Measurements from ENCODE around the gene WDR72. TPM values are rescaled to one million over a fixed set of nuclear protein-coding genes. Genes with fewer than 3 reads are reported as not detected.

WDR72 gene
- total and polyA plus RNA-seq, 2 donors (not counting 1 experiment from before 2014, with no cell fraction given): not detected

GRCh38 chr15:53506370-53506769 is 253.1 kb downstream of the WDR72 start:
- H2AFZ ChIP-seq (ENCODE audit: insufficient read depth, low read depth, low read length, poor library complexity, severe bottlenecking): no peak overlapping the region
- no peak overlapping the region for H3K4me2 ChIP-seq (replicated peaks; ENCODE audit: low read depth, low read length, poor library complexity, severe bottlenecking)
- no peaks in the 10 kb centered on the region for H3K36me3 ChIP-seq (replicated peaks in 1 of 2; ENCODE audit: control extremely low read depth in 1 of 2, control insufficient read depth in 1 of 2, extremely low read depth in 1 of 2, insufficient read depth in 2 of 2, low read length in 1 of 2)
- no peak overlapping the region for H3K9ac ChIP-seq (ENCODE audit: low read length)
- no peak for DNase-seq
- H3K4me3 Mint-ChIP-seq: no peak overlapping the region
- no peaks in the 10 kb centered on the region for H4K20me1 ChIP-seq (ENCODE audit: control insufficient read depth, insufficient read depth, low read length, poor library complexity, severe bottlenecking)
- H3K4me1 ChIP-seq (ENCODE audit: control insufficient read depth in 2 of 2, insufficient read depth in 2 of 2, low read length in 2 of 2): no peaks in the 10 kb centered on the region
- H3K4me1 Mint-ChIP-seq: no peaks in the 10 kb centered on the region
- H3K27me3 ChIP-seq (replicated peaks in 1 of 4; ENCODE audit: control extremely low read depth in 1 of 4, control insufficient read depth in 3 of 4, insufficient read depth in 4 of 4, low read length in 3 of 4): no peaks in the 10 kb centered on the region
- 88% methylated on average over 2 of the region's 2 CpGs for WGBS (ENCODE audit: insufficient coverage)
- intact Hi-C loops (cut with micrococcal nuclease): no loop called here
- no peaks in the 10 kb centered on the region for H3K27me3 Mint-ChIP-seq
- ATAC-seq (ENCODE audit: low read depth): no peak
- H3K9me3 ChIP-seq (ENCODE audit: control extremely low read depth in 1 of 3, control insufficient read depth in 2 of 3, insufficient read depth in 1 of 3, low read length in 2 of 3): no peaks in the 10 kb centered on the region
- H3K27ac Mint-ChIP-seq: no peak overlapping the region
- no peaks in the 10 kb centered on the region for H3K9me3 Mint-ChIP-seq (ENCODE audit: insufficient read depth)
- H3K27ac ChIP-seq (ENCODE audit: low read length in 2 of 2): no peak overlapping the region
- TF ChIP-seq EZH2 (IDR thresholded peaks at IDR 0.05; ENCODE audit: borderline replicate concordance, insufficient read depth, low read depth, low read length, poor library complexity, severe bottlenecking) (no peak), CTCF (IDR thresholded peaks at IDR 0.05) (no peak)
- H3K79me2 ChIP-seq (ENCODE audit: control insufficient read depth, insufficient read depth, low read length): no peaks in the 10 kb centered on the region
- ChIA-PET POLR2A (no interaction called here), CTCF (no interaction called here)
- no peak overlapping the region for H3K4me3 ChIP-seq (ENCODE audit: control extremely low read depth in 1 of 5, extremely low read depth in 1 of 5, insufficient read depth in 1 of 5, low read depth in 2 of 5, low read length in 4 of 5)

GRCh38 chr15:53498996-53499395 is 260.5 kb downstream of the WDR72 start:
- H3K4me1 Mint-ChIP-seq: no peaks in the 10 kb centered on the region
- TF ChIP-seq EZH2 (IDR thresholded peaks at IDR 0.05; ENCODE audit: borderline replicate concordance, insufficient read depth, low read depth, low read length, poor library complexity, severe bottlenecking) (no peak), CTCF (IDR thresholded peaks at IDR 0.05) (no peak)
- no peak overlapping the region for H3K4me3 Mint-ChIP-seq
- ATAC-seq (ENCODE audit: low read depth) (no peak), DNase-seq (no peak)
- H3K4me3 ChIP-seq (ENCODE audit: control extremely low read depth in 1 of 5, extremely low read depth in 1 of 5, insufficient read depth in 1 of 5, low read depth in 2 of 5, low read length in 4 of 5): no peak overlapping the region
- H4K20me1 ChIP-seq (ENCODE audit: control insufficient read depth, insufficient read depth, low read length, poor library complexity, severe bottlenecking): no peaks in the 10 kb centered on the region
- no peaks in the 10 kb centered on the region for H3K36me3 ChIP-seq (replicated peaks in 1 of 2; ENCODE audit: control extremely low read depth in 1 of 2, control insufficient read depth in 1 of 2, extremely low read depth in 1 of 2, insufficient read depth in 2 of 2, low read length in 1 of 2)
- H3K27ac ChIP-seq (ENCODE audit: low read length in 2 of 2): no peak overlapping the region
- no peaks in the 10 kb centered on the region for H3K27me3 Mint-ChIP-seq
- ChIA-PET CTCF (no interaction called here), POLR2A (no interaction called here)
- no peaks in the 10 kb centered on the region for H3K27me3 ChIP-seq (replicated peaks in 1 of 4; ENCODE audit: control extremely low read depth in 1 of 4, control insufficient read depth in 3 of 4, insufficient read depth in 4 of 4, low read length in 3 of 4)
- no peaks in the 10 kb centered on the region for H3K79me2 ChIP-seq (ENCODE audit: control insufficient read depth, insufficient read depth, low read length)
- no peak overlapping the region for H3K4me2 ChIP-seq (replicated peaks; ENCODE audit: low read depth, low read length, poor library complexity, severe bottlenecking)
- H3K27ac Mint-ChIP-seq: no peak overlapping the region
- H3K4me1 ChIP-seq (ENCODE audit: control insufficient read depth in 2 of 2, insufficient read depth in 2 of 2, low read length in 2 of 2): no peaks in the 10 kb centered on the region
- no peaks in the 10 kb centered on the region for H3K9me3 ChIP-seq (ENCODE audit: control extremely low read depth in 1 of 3, control insufficient read depth in 2 of 3, insufficient read depth in 1 of 3, low read length in 2 of 3)
- intact Hi-C loops (cut with micrococcal nuclease): no loop called here
- H3K9me3 Mint-ChIP-seq (ENCODE audit: insufficient read depth): no peaks in the 10 kb centered on the region
- WGBS (ENCODE audit: insufficient coverage): 90% methylated on average over 2 of the region's 4 CpGs
- H3K9ac ChIP-seq (ENCODE audit: low read length): no peak overlapping the region
- no peak overlapping the region for H2AFZ ChIP-seq (ENCODE audit: insufficient read depth, low read depth, low read length, poor library complexity, severe bottlenecking)

Measured in B cell (primary cell).